HG03521 (cell line): ENCODE data around the gene TTC39B.
A peak's percentile ranks its signal among the peaks of the same experiment; 100 is the strongest.

Source experiments
- ATAC-seq: cut with Tn5 transposase; IDR thresholded peaks from one replicate; pipeline ENCODE4 v1.9.1; 2021; ENCODE audit warnings: mild to moderate bottlenecking, moderate library complexity; ENCODE audit not compliant: unreplicated experiment

TTC39B gene

DNA sequence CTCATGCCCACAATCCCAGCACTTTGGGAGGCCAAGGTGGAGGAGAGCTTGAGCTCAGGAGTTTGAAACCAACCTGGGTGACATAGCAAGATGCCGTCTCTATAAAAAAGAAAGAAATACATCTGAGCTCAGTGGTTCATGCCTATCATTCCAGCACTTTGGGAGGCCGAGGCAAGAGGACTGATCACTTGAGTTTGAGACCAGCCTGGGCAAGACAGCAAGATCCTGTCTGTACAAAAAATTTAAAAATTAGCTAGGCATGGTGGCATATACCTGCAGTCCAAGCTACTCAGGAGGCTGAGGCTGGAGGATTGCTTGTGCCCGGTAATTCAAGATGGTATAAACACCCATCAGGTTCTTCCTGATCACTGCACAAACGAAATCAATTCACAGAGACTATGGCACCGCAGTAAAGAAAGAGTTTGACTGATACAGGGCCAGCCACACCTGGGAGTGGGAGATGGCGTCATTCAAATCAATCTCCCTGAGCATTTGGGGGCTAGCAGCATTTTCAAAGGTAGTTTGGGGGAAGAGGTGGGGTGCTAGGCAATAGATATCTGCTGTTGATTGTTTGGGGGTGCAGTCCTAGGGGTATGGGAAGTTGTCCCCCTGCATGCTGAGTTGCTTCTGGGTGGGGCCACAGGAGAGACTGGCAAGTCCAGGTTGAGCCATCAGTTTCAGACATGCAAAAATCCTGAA is 169.2 kb downstream of the TTC39B start:
- ATAC-seq = no peak

DNA sequence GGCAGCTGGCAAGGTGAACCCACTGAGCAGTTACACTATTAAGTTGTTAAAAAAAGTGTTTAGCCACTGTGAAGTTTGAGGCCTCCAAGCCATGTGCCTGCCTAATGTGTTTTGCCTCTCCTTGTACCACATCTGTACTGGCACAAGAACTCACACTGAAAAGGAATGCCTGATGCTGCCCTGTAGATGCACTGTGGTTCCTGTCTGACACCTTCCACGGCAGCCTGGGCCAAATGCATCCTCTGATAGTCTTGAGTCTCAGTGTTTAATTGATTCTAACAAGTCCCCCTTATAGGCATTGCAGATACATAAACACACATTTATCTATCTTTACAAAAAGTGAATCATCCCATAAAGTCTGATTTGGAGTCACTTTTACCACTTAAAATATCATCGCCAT is 169.9 kb downstream of the TTC39B start:
- ATAC-seq = no peak

DNA sequence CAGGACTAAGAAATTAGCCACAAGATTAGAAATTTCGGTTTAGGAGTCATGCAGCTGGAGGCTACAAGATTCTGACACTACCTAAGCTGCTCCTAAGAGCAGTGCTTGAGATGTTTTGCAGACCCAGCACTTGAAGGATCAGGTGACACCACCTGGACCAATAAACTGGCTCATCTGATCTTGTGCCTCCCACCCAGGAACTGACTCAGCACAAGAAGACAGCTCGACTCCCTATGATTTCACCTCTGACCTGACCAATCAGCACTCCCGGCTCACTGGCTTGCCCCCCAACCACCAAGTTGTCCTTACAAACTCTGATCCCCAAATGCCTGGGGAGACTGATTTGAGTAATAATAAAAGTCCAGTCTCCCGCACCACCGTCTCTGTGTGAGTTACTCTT is 170.4 kb downstream of the TTC39B start:
- ATAC-seq = no peak

DNA sequence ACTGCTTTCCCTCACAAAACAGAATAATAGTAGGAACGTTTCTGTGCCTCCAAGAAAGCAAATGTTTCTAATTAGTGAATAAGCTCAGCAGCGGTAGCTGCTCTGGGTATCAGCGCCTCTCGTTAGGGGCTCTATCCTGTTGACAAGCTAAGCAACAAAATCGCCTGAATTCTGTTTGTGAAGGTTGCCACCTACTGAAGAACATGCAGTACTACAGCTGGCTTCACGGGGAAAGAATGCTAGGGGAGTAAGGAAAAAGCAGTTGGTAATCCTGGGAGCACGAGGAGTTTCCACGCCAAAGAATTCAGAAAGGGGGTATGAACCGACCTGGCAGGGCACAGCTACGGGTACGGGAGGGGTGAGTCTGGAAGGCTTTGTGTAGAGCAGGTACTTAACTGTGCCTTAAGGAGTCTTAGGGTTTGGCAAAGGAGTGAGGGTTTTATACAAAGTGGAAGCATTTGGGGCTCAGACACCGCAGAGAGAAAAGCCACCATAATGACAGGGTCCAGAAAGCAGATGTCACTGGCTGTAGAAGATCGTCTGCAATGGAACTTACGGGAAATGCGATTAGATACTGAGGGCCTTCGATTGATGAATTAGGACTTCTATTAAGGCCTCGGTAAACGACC is 171.7 kb downstream of the TTC39B start:
- peak; percentile 82 for ATAC-seq

DNA sequence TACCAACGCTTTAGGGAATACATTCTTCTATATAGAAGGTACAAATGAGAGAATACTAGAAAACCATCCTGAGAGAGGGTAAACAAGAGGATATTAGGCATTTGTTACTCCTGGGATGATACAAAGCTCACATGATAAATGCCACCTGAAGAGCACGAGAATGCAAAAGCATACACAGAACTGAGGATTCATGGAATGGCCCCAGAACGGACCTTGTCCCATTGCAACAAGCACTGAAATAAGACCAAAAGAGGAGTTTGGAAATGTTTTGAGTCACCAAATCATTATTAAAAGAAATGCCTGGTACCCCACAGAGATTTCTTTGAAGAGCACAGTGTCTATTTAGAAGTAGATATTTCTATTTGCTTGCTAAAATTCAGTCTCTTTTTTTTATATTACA is 173.5 kb downstream of the TTC39B start:
- ATAC-seq = no peak

DNA sequence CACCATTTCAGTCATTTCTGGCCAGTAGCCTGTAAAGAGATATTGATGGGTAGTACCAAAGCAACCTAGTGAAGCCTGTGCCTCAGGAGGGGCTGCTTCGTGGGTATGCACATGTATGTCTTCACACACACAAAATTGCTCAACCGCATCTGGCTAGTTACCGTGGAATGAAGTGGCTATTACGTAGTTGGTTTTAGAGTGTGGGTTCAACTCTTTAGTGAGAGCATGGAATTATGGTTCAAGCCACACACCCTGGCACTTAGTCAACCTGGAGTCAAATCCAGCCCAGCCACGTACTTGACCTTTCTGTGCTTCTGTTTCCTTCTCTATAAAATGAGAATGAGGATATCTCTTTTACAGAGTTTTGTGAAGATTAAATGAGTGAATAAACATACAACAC is 174.9 kb downstream of the TTC39B start:
- no peak for ATAC-seq

DNA sequence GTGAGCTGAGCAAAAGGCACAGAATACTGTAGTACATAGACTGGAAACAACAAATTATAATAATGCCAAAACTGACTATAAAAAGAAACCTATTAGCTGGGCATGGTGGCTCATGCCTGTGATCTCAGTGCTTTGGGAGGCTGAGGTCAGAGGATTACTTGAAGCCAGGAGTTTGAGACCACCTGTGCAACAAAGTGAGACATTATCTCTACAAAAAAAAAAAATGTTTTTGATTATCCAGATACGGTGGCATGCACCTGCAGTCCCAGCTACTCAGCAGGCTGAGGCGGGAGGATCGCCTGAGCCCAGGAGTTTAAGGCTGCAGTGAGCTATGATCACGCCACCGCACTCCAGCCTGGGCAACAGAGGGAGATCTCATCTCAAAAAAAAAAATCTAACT is 175.9 kb downstream of the TTC39B start:
- ATAC-seq = no peak

DNA sequence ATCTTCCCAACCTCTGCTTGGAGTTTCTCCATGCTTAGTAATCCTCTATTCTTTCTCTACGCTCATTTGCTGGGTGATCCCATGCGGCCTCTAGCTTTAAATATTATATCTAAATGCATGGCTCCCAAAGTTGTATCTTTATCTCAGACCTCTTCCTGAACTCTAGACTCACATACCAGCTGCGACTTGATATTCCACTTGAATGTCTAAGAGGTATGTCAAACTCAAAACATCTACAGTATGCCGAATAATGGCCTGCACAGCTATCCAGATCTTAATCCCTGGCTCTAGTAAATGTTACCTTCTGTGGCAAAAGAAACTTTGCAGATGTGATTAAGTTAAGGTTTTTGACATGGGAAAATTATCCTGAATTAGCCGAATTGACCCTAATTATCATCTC is 179.2 kb downstream of the TTC39B start:
- no peak for ATAC-seq

DNA sequence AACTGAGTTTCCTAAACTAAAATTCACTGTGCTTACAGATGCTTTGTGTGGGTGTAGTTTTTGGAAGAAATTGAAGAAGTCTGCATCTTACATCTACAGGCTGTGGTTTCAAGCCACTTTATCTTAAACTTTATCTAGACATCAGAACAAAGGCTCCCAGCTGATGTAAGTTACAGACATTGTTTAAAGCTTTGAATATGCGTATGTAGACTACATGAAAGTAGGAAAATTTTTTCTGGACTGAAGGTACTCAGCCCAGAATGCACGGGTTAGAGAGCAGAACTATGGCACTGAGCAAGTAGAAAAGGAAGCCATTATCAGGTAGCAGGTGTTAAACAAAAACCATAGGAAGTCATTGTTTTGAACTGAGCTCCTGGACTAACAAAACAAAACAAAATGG is 185.4 kb downstream of the TTC39B start:
- ATAC-seq = no peak

DNA sequence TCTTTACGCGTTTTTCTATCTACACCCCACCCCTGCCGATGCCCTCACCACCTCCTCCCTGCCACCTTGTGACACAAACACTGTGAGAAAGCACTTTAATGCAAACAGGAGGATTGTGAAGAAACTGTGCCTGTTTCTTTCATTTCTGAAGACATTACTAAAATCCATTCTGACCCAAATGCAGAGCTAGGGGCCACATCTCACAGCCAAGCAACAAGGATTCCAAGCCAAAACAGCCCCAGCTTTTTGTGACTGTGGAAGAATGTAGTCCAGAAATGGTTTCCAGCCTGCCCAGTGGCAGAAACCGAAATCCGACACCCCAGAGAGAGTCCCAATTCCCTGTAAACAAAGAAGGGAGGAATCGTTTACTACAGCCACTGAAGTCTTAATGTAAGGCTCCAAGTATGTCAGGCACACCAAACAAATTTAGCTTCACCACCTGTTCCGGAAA is 190.9 kb downstream of the TTC39B start:
- no peak for ATAC-seq

DNA sequence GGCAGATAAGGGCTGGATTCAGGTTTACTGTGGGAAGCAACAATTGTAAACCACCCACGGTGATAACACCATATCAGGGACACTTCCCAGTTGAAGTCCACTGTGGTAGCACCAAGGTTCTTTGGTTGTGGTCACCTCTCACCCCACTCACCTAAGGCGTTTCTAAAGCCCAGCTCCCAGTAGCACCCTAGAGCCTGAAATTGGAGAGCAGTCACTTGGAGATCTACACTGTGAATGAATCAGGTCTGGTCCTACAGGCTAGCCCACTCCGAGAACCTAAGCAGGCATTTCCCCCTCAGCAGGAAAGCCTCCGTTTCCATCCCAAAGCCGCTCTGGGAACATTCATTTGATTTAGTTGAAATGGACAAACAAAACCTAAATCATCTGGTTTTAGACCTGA is 191.3 kb downstream of the TTC39B start:
- ATAC-seq = no peak

DNA sequence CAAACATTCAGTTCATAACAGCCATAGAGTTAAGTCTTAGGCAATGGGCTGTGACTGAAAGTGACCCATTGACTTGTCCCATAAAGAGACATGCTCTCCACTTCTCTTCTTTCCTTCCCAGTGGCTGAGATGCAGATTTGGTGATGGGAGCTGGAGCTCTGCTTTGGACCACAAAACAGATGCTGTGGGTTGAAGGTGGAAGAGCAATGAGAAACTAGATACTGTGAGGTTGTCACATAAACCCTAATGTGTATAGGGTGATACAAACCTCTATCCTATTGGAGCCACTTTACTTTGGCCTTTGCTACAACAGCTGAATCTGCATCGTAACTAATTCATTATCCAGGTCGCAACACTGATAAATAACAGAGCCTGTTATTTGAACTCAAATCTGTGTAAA is 192.0 kb downstream of the TTC39B start:
- ATAC-seq = no peak
